Measurements from ENCODE around the gene TPM2. TPM values are rescaled to one million over a fixed set of nuclear protein-coding genes. Genes with fewer than 3 reads are reported as not detected.
A peak's percentile ranks its signal among the peaks of the same experiment; 100 is the strongest.

TPM2 gene
- total and polyA plus RNA-seq, 11 donors: 621 to 2,450 (median 858) TPM

- Histone ChIP-seq H3K36me3 (peaks cover 0 to 47% (median 38%) of the 10 kb centered on the region in 9 donors), H3K27me3 (no peaks in the 10 kb centered on the region), H3K27ac (peak overlapping the region in 1 of 12 donors; percentile 98), H3K9me3 (no peaks in the 10 kb centered on the region), H3K4me1 (peaks cover 2 to 35% (median 19%) of the 10 kb centered on the region in 12 donors), H3K4me3 (no peak overlapping the region)
- WGBS, 4 donors: 81 to 91% (median 87%) methylated on average over 10 of the region's 10 CpGs
- no peak for ATAC-seq
- TF ChIP-seq CTCF (IDR thresholded peaks at IDR 0.05): no peak
- no peak for TF ChIP-seq POLR2A (IDR thresholded peaks at IDR 0.05)
- no peak for DNase-seq
- intact Hi-C loops (cut with DNase I): no loop called here
Measured at GRCh38 chr9:35682520-35683315, 7.0 kb downstream of the TPM2 start.

GRCh38 chr9:35682051-35682450 is 7.7 kb downstream of the TPM2 start:
- ATAC-seq (no peak), DNase-seq (no peak)
- Histone ChIP-seq H3K9me3 (no peaks in the 10 kb centered on the region), H3K4me3 (no peak overlapping the region), H3K4me1 (peaks cover 2 to 28% (median 15%) of the 10 kb centered on the region in 12 donors), H3K36me3 (peaks cover 0 to 47% (median 38%) of the 10 kb centered on the region in 9 donors), H3K27ac (peak overlapping the region in 1 of 12 donors; percentile 98), H3K27me3 (no peaks in the 10 kb centered on the region)
- intact Hi-C loops (cut with DNase I): no loop called here
- TF ChIP-seq CTCF (IDR thresholded peaks at IDR 0.05): no peak
- TF ChIP-seq POLR2A (IDR thresholded peaks at IDR 0.05): no peak
- 63 to 75% (median 74%) methylated on average over 6 of the region's 6 CpGs for WGBS, 4 donors

- H3K36me3 ChIP-seq: peaks cover 0 to 47% (median 38%) of the 10 kb centered on the region in 9 donors
Measured at GRCh38 chr9:35681341-35682002, 8.3 kb downstream of the TPM2 start.

GRCh38 chr9:35680331-35681105 is 9.2 kb downstream of the TPM2 start:
- Histone ChIP-seq H3K27ac (peak overlapping the region in 1 of 12 donors; percentile 98), H3K4me3 (no peak overlapping the region), H3K9me3 (no peaks in the 10 kb centered on the region), H3K27me3 (peaks cover 0 to 5% (median 0%) of the 10 kb centered on the region in 9 donors), H3K4me1 (peaks cover 0 to 23% (median 10%) of the 10 kb centered on the region in 12 donors), H3K36me3 (peaks cover 0 to 41% (median 35%) of the 10 kb centered on the region in 9 donors)
- intact Hi-C loops (cut with DNase I): no loop called here
- peak in 2 of 4 donors; percentile 8 to 16 for ATAC-seq
- 50 to 53% (median 51%) methylated on average over 15 of the region's 15 CpGs for WGBS, 4 donors
- DNase-seq: no peak
- no peak for TF ChIP-seq POLR2A (IDR thresholded peaks at IDR 0.05)
- no peak for TF ChIP-seq CTCF (IDR thresholded peaks at IDR 0.05)

More at GRCh38 chr9:35681341-35682002, 8.3 kb downstream of the TPM2 start:
- peaks cover 0 to 24% (median 10%) of the 10 kb centered on the region in 12 donors for H3K4me1 ChIP-seq
- DNase-seq: no peak
- peak overlapping the region in 1 of 12 donors; percentile 98 for H3K27ac ChIP-seq
- ATAC-seq: peak in 1 of 4 donors; percentile 6
- no peak for TF ChIP-seq POLR2A (IDR thresholded peaks at IDR 0.05)
- no peak overlapping the region for H3K4me3 ChIP-seq
- intact Hi-C loops (cut with DNase I): no loop called here
- no peaks in the 10 kb centered on the region for H3K27me3 ChIP-seq
- 40 to 69% (median 65%) methylated on average over 1 to 3 of the region's 3 CpGs; no CpG with 5 or more reads in 1 of the 4 donors for WGBS, 4 donors
- H3K9me3 ChIP-seq: no peaks in the 10 kb centered on the region
